Liver (tissue), 3 donors: ENCODE results near the gene CSRNP2.

Source experiments
- EGR1 ChIP-seq, 2 donors: IDR thresholded peaks; 2 replicates each; pipeline ENCODE4 v1.6.1; 2016 to 2018; ENCODE audit warnings: antibody characterized with exemption in 2 of 2, low read depth in 2 of 2
- FOXA1 ChIP-seq: IDR thresholded peaks from 2 replicates; pipeline ENCODE4 v1.6.1; 2016; ENCODE audit warnings: antibody characterized with exemption
- RAD21 ChIP-seq, 2 donors: IDR thresholded peaks; 2 replicates each; pipeline ENCODE4 v1.6.1; 2016; ENCODE audit warnings: antibody characterized with exemption in 2 of 2, mild to moderate bottlenecking in 2 of 2
- ZBTB33 ChIP-seq: IDR thresholded peaks from 2 replicates; pipeline ENCODE4 v1.6.1; 2016; ENCODE audit warnings: antibody characterized with exemption
- TF ChIP-seq, protein P1 (sequence below): fragments of 150-350 bp; IDR thresholded peaks from 2 replicates; pipeline ENCODE4 v1.5.1; 2017; ENCODE audit warnings: improper control_type of control experiment, low read depth, low read length; ENCODE audit not compliant: missing input control
- TF ChIP-seq, protein P2 (sequence below): IDR thresholded peaks from 2 replicates; pipeline ENCODE4 v1.6.1; 2016; ENCODE audit warnings: antibody characterized with exemption
- donor health status: healthy.
- donor health status: healthy.

DNA sequence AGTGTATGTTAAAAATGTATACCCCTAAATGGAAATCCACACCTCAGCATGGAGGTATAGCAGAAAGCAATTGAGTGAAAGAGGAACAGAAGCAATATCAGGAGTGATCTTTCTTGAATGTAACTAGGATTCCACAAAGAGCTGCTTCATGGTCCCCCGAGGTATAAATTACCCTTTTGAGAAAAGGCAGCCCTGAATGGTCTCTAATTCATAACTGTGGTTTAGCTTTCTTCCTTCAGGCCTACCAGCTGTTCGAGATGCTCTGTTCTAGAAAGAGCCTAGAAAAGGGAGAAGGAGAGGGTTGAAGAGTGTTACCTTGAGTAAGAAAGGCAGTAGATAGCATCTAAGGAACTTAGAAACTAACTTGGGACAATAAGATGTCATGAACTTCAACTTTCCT lies 42.9 kb upstream of the CSRNP2 start:
- TF ChIP-seq, protein P1, sequence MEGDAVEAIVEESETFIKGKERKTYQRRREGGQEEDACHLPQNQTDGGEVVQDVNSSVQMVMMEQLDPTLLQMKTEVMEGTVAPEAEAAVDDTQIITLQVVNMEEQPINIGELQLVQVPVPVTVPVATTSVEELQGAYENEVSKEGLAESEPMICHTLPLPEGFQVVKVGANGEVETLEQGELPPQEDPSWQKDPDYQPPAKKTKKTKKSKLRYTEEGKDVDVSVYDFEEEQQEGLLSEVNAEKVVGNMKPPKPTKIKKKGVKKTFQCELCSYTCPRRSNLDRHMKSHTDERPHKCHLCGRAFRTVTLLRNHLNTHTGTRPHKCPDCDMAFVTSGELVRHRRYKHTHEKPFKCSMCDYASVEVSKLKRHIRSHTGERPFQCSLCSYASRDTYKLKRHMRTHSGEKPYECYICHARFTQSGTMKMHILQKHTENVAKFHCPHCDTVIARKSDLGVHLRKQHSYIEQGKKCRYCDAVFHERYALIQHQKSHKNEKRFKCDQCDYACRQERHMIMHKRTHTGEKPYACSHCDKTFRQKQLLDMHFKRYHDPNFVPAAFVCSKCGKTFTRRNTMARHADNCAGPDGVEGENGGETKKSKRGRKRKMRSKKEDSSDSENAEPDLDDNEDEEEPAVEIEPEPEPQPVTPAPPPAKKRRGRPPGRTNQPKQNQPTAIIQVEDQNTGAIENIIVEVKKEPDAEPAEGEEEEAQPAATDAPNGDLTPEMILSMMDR, result no peak
- TF ChIP-seq ZBTB33 (no peak), RAD21 (IDR thresholded peaks at IDR 0.05) (no peak), FOXA1 (no peak), EGR1 (IDR thresholded peaks at IDR 0.05; ENCODE audit: low read depth in 2 of 2) (no peak)
- TF ChIP-seq, protein P2, sequence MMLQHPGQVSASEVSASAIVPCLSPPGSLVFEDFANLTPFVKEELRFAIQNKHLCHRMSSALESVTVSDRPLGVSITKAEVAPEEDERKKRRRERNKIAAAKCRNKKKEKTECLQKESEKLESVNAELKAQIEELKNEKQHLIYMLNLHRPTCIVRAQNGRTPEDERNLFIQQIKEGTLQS, result no peak
